Measurements from ENCODE around the gene DCANP1. TPM values are rescaled to one million over a fixed set of nuclear protein-coding genes. Genes with fewer than 3 reads are reported as not detected.

The DCANP1 gene

Small RNA genes within 50 kb of the gene (small RNA-seq; reads per million reads assigned to genes)
- not detected for gene DCANP1 (ENCODE audit: insufficient read depth)
